Activated T-helper 17 cell treated with anti-CD3 and anti-CD28 coated beads, Interleukin-2, amount 50 U/mL, for 72 hours (primary cell): Measurements from ENCODE around the gene ZMYND15. TPM values are rescaled to one million over a fixed set of nuclear protein-coding genes. Genes with fewer than 3 reads are reported as not detected.

ENCODE experiments used
- ATAC-seq: fragments of 150-1000 bp; cut with Tn5 transposase; replicated peaks from 2 replicates; pipeline ENCODE4 v1.10.0; 2021; ENCODE audit warnings: mild to moderate bottlenecking, moderate library complexity
- H3K27ac Mint-ChIP-seq: one replicate; pipeline ENCODE4 v1.8.0; 2022; ENCODE audit warnings: mixed read lengths
- H3K27me3 Mint-ChIP-seq: one replicate; pipeline ENCODE4 v1.8.0; 2022; ENCODE audit warnings: mixed read lengths
- H3K36me3 Mint-ChIP-seq: one replicate; pipeline ENCODE4 v1.8.0; 2022; ENCODE audit warnings: low read depth, mild to moderate bottlenecking, mixed read lengths
- H3K4me1 Mint-ChIP-seq: one replicate; pipeline ENCODE4 v1.8.0; 2022; ENCODE audit warnings: mixed read lengths
- H3K4me3 Mint-ChIP-seq: one replicate; pipeline ENCODE4 v1.8.0; 2022; ENCODE audit warnings: mild to moderate bottlenecking, mixed read lengths
- H3K9me3 Mint-ChIP-seq: one replicate; pipeline ENCODE4 v1.8.0; 2022; ENCODE audit warnings: mixed read lengths
- total RNA-seq, 2 donors: library from RNA; stranded (reverse); gene quantifications; one replicate each; pipeline ENCODE4 v1.2.3, GENCODE V29; 2022

ZMYND15 gene
- total RNA-seq, 2 donors from 2014 or later, result 0.42 TPM; not detected in 1

DNA sequence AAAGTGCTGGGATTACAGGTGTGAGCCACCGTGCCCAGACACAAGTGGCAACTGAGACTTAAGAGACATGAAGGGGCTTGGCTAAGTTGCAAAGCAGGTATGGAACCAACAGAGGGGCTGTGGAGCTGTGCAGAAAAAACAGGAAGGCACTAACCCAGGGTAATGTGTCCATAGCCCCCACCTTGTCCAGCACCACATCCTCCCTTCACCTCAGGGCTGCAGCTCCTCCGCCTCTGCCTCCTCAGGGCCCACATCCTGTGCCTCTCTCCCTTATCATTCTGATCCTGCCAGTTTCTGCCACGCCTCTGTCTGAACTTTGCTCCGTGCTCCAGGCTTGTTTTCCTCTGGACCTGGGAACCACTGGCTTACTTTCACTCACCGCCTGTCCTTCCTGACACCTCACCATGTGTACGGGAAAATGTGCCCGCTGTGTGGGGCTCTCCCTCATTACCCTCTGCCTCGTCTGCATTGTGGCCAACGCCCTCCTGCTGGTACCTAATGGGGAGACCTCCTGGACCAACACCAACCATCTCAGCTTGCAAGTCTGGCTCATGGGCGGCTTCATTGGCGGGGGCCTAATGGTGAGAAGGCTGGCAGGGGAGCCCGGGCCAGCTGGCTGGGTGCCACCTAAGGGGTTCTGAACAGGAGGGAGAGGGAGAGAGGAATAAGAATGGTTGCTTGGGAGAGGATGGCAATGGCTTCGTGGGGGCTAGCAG lies 32.0 kb downstream of the ZMYND15 start, which contains the start of gene TM4SF5:
TM4SF5 (plus strand) TSS at position 368 of the 716 bp plus-strand sequence; CDS start at position 405, 37 bp downstream.
- Mint-ChIP-seq H3K36me3 (no peaks in the 10 kb centered on the region), H3K4me3 (no peak within 1 kb of the TSS), H3K4me1 (peaks cover 6% of the 10 kb centered on the region), H3K9me3 (no peaks in the 10 kb centered on the region), H3K27ac (peak within 1 kb of the TSS; percentile 41), H3K27me3 (peaks cover 14% of the 10 kb centered on the region)
- ATAC-seq, result peak; percentile 65

DNA sequence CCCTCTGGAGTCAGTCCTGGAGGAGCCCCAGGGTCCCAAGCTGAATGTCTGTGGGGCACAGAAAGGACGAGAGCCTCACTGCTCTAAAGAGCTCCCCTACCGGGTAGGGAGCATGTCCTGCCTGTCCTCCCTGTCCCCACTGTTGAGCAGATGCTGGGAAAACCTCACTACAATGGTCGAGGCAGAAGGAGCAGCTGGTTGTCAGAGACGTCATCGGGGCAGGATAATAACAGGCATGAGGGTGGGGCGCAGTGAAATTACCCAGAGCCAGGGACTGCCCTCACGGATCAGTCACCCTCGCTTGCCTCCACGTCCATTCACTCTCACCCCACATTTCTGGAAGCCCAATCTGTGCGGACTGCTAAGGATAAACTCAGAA lies 32.6 kb downstream of the ZMYND15 start:
- no peaks in the 10 kb centered on the region for H3K36me3 Mint-ChIP-seq
- no peaks in the 10 kb centered on the region for H3K9me3 Mint-ChIP-seq
- H3K27me3 Mint-ChIP-seq, result peaks cover 14% of the 10 kb centered on the region
- peaks cover 6% of the 10 kb centered on the region for H3K4me1 Mint-ChIP-seq
- ATAC-seq, result no peak
- peak overlapping the region; percentile 41 for H3K27ac Mint-ChIP-seq
- H3K4me3 Mint-ChIP-seq, result no peak overlapping the region

DNA sequence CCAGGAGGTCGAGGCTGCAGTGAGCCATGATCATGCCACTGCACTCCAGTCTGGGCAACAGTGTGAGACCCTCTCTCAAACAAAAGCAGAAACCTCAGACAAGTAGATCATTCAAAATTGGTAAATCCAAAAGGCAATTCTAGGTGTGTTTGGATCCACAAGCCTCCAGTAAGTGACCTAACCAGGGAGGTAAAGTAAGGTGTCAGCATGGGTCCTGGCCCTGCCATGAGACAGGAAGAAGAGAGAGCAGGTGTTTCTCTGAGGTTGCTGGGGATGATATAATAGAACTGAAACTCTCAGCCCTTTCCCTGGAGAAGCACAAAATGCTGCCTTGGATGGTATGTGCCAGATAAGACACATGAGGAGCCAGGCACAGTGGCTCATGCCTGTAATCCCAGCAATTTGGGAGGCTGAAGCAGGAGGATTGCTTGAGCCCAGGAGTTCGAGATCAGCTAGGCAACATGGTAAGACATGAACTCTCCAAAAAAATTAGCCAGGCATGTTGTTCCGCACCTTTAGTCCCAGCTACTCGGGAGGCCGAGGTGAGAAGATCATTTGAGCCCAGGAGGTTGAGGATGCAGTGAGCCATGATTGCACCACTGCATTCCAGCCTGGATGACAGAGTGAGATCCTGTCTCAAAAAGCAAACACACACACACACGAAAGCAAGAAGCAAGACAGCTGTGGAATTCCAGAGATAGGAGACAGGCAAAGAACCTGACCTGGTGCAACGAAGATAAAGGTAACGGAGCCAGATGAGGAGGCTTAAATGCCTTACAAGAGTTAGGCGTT lies 38.5 kb downstream of the ZMYND15 start:
- peaks cover 24% of the 10 kb centered on the region for H3K27me3 Mint-ChIP-seq
- no peaks in the 10 kb centered on the region for H3K36me3 Mint-ChIP-seq
- H3K27ac Mint-ChIP-seq, result no peak overlapping the region
- H3K9me3 Mint-ChIP-seq, result no peaks in the 10 kb centered on the region
- ATAC-seq, result no peak
- H3K4me1 Mint-ChIP-seq, result no peaks in the 10 kb centered on the region
- no peak overlapping the region for H3K4me3 Mint-ChIP-seq

DNA sequence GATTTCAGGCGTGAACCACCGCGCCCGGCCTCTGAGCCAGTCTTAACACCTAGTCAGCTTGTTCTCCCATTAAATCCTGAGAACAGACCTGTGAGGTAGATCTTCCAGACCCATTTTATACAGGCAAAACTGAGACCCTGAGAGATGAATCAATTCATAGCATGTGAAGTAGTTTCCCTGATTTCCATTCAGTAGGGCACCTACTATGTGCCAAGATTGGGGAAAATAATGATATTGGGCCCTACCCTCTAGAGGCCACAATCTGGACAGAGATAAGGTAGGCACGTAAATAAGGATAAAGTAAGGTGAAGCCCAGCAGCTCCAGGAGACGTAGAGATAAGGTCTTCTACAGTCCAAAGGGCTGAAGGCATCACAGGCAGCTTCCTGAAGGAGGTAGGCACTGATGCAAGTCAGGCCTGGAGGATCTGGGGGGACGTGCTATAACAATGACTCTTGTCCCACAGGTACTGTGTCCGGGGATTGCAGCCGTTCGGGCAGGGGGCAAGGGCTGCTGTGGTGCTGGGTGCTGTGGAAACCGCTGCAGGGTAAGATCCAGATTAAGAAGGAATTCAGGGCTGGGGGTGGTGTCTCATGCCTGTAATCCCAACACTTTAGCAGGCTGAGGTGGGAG lies 40.8 kb downstream of the ZMYND15 start:
- Mint-ChIP-seq H3K36me3 (no peaks in the 10 kb centered on the region), H3K27ac (no peak overlapping the region), H3K4me3 (no peak overlapping the region), H3K27me3 (peaks cover 26% of the 10 kb centered on the region), H3K4me1 (no peaks in the 10 kb centered on the region), H3K9me3 (no peaks in the 10 kb centered on the region)
- no peak for ATAC-seq

DNA sequence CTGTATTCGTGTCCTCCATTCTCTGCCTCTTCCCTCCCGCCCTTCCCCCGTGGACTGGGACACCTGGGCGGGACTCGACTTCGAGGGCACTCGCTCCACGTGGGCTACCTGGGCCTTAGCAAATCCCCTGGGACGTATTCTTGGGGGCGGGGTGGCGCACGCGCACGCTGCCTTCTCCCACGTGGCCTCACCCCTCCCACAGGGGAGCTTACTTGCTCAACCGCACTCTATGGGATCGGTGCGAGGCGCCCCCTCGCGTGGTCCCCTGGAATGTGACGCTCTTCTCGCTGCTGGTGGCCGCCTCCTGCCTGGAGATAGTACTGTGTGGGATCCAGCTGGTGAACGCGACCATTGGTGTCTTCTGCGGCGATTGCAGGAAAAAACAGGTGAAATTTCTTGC lies 43.0 kb downstream of the ZMYND15 start:
- peak; percentile 39 for ATAC-seq
- no peaks in the 10 kb centered on the region for H3K4me1 Mint-ChIP-seq
- H3K27me3 Mint-ChIP-seq, result peaks cover 32% of the 10 kb centered on the region

DNA sequence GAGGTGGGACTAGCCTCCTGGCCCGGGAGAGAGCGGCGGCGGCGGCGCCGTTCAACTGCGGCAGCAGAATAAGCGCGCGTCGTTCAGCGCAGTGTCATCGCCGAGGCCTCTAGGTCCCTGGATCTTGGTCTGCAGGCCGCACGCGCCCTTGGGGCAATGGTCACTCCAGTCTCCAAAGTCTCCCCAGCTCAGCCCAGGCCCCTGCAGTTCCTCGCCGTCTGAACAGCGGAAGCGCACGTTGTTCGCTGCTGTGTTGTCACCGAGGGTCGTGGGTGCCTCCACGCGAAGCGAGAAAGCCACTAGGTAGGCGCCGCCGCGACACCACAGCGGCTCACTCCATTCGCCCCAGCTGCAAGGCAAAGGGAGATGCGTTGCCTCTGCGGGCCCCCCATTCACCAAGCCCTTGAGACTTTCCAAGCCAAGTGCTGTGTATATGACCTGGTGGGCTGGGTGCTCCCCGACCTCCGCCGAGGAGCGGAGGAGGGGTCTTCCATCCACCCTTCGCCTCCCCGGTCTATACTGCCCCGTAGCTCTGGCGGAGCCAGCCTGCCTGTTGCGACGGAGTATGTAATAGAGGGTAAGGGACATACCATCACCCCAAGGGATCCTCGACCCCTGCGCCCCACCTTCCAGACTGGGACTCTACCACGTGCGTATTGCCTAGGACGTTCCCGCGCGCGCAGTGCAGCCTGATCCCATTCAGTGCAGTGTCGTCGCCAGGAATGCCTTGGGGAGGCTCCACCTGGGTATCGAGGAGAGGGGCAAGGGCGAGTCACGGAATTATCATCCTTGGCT lies 45.9 kb downstream of the ZMYND15 start:
- Mint-ChIP-seq H3K9me3 (no peaks in the 10 kb centered on the region), H3K4me3 (peak overlapping the region; percentile 25), H3K36me3 (no peaks in the 10 kb centered on the region), H3K4me1 (peaks cover 3% of the 10 kb centered on the region), H3K27me3 (peaks cover 29% of the 10 kb centered on the region), H3K27ac (no peak overlapping the region)
- ATAC-seq, result no peak

More for the DNA sequence above, 43.0 kb downstream of the ZMYND15 start:
- no peaks in the 10 kb centered on the region for H3K36me3 Mint-ChIP-seq
- no peaks in the 10 kb centered on the region for H3K9me3 Mint-ChIP-seq
- no peak overlapping the region for H3K27ac Mint-ChIP-seq
- H3K4me3 Mint-ChIP-seq, result no peak overlapping the region

DNA sequence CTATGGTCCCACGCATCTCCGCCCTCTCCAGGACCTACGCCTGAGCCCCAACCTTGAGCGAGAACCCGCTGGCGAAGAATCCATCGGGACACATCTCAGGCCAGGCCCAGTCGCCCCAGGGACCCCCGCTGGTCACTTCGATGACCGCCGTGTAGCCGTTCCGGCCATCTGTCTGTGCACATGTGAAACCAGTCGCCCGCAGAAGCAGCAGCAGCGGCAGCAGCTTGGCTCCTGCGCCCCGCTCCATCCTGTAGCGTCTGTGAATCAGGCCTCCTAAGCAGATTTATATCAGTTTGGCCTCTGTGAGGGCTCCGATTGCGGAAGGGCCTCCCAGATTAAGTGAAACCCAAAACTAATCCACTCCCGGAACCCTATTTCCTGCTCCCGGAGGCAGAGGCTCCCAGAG lies 46.5 kb downstream of the ZMYND15 start, which contains the start of gene VMO1:
VMO1 (minus strand) TSS at position 259 of the 406 bp plus-strand sequence; CDS start at position 247, 12 bp downstream.
- Mint-ChIP-seq H3K27me3 (peaks cover 26% of the 10 kb centered on the region), H3K9me3 (no peaks in the 10 kb centered on the region), H3K36me3 (no peaks in the 10 kb centered on the region), H3K4me1 (peaks cover 7% of the 10 kb centered on the region), H3K4me3 (peak within 1 kb of the TSS; percentile 25), H3K27ac (no peak within 1 kb of the TSS)
- ATAC-seq, result no peak

DNA sequence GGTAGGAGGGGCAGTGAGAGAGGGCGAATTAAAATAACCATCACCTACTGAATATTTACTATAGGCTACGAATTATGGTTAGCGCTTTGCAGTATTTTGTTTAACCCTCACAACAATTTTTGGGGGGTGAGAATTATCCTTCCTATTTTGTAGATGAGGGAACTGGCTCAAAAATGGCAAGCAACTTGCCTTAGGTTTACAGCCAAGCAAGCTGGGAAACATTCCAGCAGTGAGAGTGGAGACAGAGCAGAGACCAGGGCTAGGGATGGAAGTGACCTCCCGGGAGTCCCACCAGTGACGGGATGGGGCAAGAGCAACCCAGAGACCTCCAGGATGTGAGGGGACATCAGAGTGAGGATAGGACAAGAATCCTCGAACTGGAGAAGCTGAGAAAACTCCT lies 46.9 kb downstream of the ZMYND15 start:
- no peak for ATAC-seq
- Mint-ChIP-seq H3K9me3 (no peaks in the 10 kb centered on the region), H3K4me3 (no peak overlapping the region), H3K27ac (no peak overlapping the region), H3K4me1 (peaks cover 7% of the 10 kb centered on the region), H3K36me3 (no peaks in the 10 kb centered on the region), H3K27me3 (peaks cover 26% of the 10 kb centered on the region)

DNA sequence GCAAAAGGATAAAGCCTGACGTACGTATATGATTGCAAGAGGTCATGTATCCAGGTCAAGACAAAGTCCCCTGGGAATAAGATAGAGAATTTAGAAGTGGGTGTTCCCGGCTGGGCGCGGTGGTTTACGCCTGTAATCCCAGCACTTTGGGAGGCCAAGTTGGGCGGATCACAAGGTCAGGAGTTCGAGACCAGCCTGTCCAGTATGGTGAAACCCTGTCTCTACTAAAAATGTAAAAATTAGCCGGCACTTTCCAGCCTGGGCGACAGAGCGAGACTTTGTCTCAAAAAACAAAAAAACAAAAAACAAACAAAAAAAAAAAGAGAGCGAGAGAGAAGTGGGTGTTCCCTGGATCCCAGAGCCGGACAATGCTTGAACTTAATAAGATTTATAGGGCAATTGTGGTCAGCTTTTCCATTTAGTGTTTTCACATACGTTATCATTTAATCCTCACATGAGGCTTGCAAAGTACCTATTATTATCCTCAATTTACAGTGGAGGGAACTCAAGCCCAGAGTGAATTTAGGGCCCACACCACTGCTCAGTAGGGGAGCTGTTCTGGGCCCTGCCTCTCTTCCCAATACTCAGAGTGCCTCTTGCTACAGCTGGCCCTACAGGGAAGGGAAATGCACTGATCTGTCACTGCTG lies 48.6 kb downstream of the ZMYND15 start:
- H3K36me3 Mint-ChIP-seq, result no peaks in the 10 kb centered on the region
- peaks cover 7% of the 10 kb centered on the region for H3K4me1 Mint-ChIP-seq
- H3K27me3 Mint-ChIP-seq, result peaks cover 18% of the 10 kb centered on the region
- H3K9me3 Mint-ChIP-seq, result no peaks in the 10 kb centered on the region
- peak overlapping the region; percentile 21 for H3K4me3 Mint-ChIP-seq
- no peak overlapping the region for H3K27ac Mint-ChIP-seq
- no peak for ATAC-seq

DNA sequence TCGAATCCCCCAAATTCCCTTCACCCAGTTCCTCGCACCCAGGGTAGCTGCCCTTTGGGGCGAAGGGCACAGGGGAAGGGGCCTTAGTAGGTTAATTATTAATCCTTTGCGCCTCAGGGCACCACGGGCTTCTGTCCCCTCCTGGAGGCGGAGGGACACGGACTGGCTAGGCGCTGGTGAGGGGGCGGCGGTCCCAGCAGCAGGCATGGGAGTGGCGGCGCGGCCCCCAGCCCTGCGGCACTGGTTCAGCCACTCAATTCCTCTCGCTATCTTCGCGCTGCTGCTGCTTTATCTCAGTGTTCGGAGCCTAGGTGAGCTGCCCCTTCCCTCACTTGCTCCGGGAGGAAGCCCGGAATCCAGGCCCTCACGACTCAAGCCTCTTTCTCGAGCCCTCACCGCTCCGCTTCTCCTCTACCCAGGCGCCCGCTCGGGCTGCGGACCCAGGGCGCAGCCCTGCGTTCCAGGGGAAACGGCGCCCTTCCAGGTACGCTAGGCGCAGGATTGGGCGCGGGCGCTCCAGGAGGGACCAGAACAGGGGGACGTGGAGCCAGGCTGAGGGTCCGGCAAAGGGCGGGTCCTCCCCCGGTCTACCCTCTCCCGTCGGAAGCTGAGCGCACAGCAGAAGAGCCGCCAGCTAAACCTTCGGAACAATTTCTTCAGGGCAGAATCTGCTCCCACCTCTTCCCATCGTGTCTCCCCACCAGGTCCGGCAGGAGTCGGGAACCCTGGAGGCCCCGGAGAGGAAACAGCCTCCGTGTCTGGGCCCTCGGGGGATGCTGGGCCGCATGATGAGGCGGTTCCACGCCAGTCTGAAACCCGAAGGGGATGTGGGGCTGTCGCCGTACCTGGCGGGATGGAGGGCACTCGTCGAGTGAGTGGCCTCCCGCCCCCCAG lies 49.4 kb downstream of the ZMYND15 start, which contains the start of gene GLTPD2:
GLTPD2 (plus strand) TSS at position 158 of the 894 bp plus-strand sequence; CDS start at position 206, 48 bp downstream.
- Mint-ChIP-seq H3K27ac (no peak within 1 kb of the TSS), H3K27me3 (peaks cover 13% of the 10 kb centered on the region), H3K36me3 (no peaks in the 10 kb centered on the region), H3K9me3 (no peaks in the 10 kb centered on the region), H3K4me1 (peaks cover 7% of the 10 kb centered on the region), H3K4me3 (peak within 1 kb of the TSS; percentile 94)
- ATAC-seq, result no peak

DNA sequence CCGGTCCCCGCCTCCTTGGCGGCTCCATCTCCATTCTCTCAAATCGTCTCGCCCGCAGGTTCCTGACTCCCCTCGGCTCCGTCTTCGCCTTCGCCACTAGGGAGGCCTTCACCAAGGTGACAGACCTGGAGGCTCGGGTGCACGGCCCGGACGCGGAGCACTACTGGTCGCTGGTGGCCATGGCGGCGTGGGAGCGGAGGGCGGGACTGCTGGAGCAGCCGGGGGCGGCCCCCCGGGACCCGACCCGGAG lies 50.0 kb downstream of the ZMYND15 start:
- peaks cover 13% of the 10 kb centered on the region for H3K27me3 Mint-ChIP-seq
- ATAC-seq, result no peak
- no peak overlapping the region for H3K27ac Mint-ChIP-seq
- no peaks in the 10 kb centered on the region for H3K36me3 Mint-ChIP-seq
- H3K4me3 Mint-ChIP-seq, result peak overlapping the region; percentile 94
- H3K4me1 Mint-ChIP-seq, result peaks cover 7% of the 10 kb centered on the region
- H3K9me3 Mint-ChIP-seq, result no peaks in the 10 kb centered on the region

DNA sequence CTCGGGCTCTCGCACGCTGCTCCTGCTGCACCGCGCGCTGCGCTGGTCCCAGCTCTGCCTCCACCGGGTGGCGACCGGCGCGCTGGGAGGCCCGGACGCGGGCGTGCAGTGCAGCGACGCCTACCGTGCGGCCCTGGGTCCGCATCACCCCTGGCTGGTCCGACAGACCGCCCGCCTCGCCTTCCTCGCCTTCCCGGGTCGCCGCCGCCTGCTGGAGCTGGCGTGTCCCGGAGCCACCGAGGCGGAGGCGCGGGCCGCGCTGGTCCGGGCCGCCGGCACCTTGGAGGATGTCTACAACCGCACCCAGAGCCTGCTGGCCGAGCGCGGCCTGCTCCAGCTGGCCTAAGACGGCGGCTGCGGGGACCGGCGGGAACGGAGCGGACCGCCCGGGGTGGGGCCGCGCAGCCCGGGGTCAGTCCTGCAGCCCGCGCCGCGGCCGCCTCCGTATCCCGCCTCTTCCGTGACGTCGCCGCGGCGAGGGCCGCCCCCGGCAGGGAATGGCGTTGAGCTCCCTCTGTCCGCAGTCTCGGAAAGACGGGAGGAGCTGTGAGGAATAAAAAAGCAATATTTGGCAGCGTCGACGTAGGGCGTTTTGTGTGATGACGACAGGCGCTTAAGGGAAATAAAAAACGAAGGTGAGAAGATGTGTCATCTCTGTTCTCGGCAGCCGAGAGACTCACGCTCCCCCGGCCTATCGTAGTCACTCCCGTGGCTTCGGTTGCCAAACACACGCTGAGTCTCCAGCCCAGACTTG lies 50.5 kb downstream of the ZMYND15 start:
- peak; percentile 87 for ATAC-seq

More for the DNA sequence above, 50.5 kb downstream of the ZMYND15 start:
- Mint-ChIP-seq H3K4me3 (peak overlapping the region; percentile 94), H3K36me3 (no peaks in the 10 kb centered on the region), H3K9me3 (no peaks in the 10 kb centered on the region), H3K4me1 (peaks cover 7% of the 10 kb centered on the region), H3K27ac (peak overlapping the region; percentile 88), H3K27me3 (peaks cover 13% of the 10 kb centered on the region)
